HepG2 (cell line): ENCODE results near the gene SERPINB7. TPM values are rescaled to one million over a fixed set of nuclear protein-coding genes. Genes with fewer than 3 reads are reported as not detected.

Experiments used
- ATF1 ChIP-seq: IDR thresholded peaks from 2 replicates; pipeline ENCODE4 v1.6.1; 2016; ENCODE audit warnings: mild to moderate bottlenecking, control low read depth
- CBX2 ChIP-seq, 2 experiments: fragments of 200-600 bp in 1 of 2; sonication (generic); formaldehyde crosslinking in 1 of 2; IDR thresholded peaks; 2 replicates each; pipeline versions ENCODE4 v1.7.0 to v1.8.1; 2018 to 2022; ENCODE audit warnings: low read depth in 2 of 2, low read length in 1 of 2, mild to moderate bottlenecking in 1 of 2, missing genetic modification reagents in 1 of 2
- GLI4 ChIP-seq: sonication (generic); formaldehyde crosslinking; IDR thresholded peaks from 2 replicates; pipeline ENCODE4 v1.5.1; 2020; ENCODE audit warnings: missing genetic modification reagents, mild to moderate bottlenecking, moderate library complexity, borderline replicate concordance
- HCFC1 ChIP-seq: fragments of 150-350 bp; IDR thresholded peaks from 2 replicates; pipeline ENCODE4 v1.6.1; 2014; ENCODE audit warnings: low read depth, low read length
- HES4 ChIP-seq: sonication (generic); formaldehyde crosslinking; IDR thresholded peaks from 2 replicates; pipeline ENCODE4 v1.9.0; 2021; ENCODE audit warnings: mild to moderate bottlenecking, missing genetic modification reagents, borderline replicate concordance
- KMT2B ChIP-seq: IDR thresholded peaks from 2 replicates; pipeline ENCODE4 v1.6.1; 2016; ENCODE audit warnings: missing genetic modification reagents, missing compliant biosample characterization
- MTF2 ChIP-seq: sonication (generic); formaldehyde crosslinking; IDR thresholded peaks from 2 replicates; pipeline ENCODE4 v1.5.0; 2020; ENCODE audit warnings: missing genetic modification reagents, borderline replicate concordance
- ZIK1 ChIP-seq: sonication (generic); formaldehyde crosslinking; IDR thresholded peaks from 2 replicates; pipeline ENCODE4 v1.5.0; 2020; ENCODE audit warnings: mild to moderate bottlenecking, low read depth, missing genetic modification reagents, borderline replicate concordance
- ZNF441 ChIP-seq: sonication (generic); formaldehyde crosslinking; IDR thresholded peaks from 2 replicates; pipeline ENCODE4 v1.7.0; 2021; ENCODE audit warnings: missing genetic modification reagents, borderline replicate concordance
- ZNF724P ChIP-seq: sonication (generic); formaldehyde crosslinking; IDR thresholded peaks from 2 replicates; pipeline ENCODE4 v1.8.0; 2022; ENCODE audit warnings: missing genetic modification reagents, borderline replicate concordance
- polyA plus RNA-seq, 8 experiments: library from polyadenylated mRNA; depleted of rRNA in 3 of 8; stranded (reverse) in 7 of 8; unstranded in 1 of 8; fragments of >200 nt; fragmentation: Illumina TruSeq in 4 of 8; extraction: Trizol in 4 of 8; gene quantifications; 2 replicates each; pipeline versions ENCODE4 v1.2.1 to v1.2.3, GENCODE V29; 2011 to 2016; ENCODE audit warnings: low read depth in 4 of 8, missing spikeins in 1 of 8, mixed read lengths in 1 of 8; ENCODE audit not compliant: insufficient read depth in 1 of 8
- total RNA-seq, 5 experiments: library from RNA; depleted of rRNA; stranded (reverse); fragments of >200 nt; fragmentation: Illumina TruSeq; extraction: Trizol; gene quantifications; 2 replicates each; pipeline ENCODE4 v1.2.3, GENCODE V29; 2016; ENCODE audit warnings: low read depth in 1 of 5
- TF ChIP-seq, protein P1 (sequence below): sonication (generic); formaldehyde crosslinking; IDR thresholded peaks from 2 replicates; pipeline ENCODE4 v1.8.1; 2022; ENCODE audit warnings: mild to moderate bottlenecking, missing genetic modification reagents
- TF ChIP-seq, protein P2 (sequence below): sonication (generic); formaldehyde crosslinking; IDR thresholded peaks from 2 replicates; pipeline ENCODE4 v1.4.0; 2020; ENCODE audit warnings: missing genetic modification reagents
- TF ChIP-seq, protein P3 (sequence below): IDR thresholded peaks from 2 replicates; pipeline ENCODE4 v1.6.1; 2016; ENCODE audit warnings: low read depth, missing genetic modification reagents, missing compliant biosample characterization
- TF ChIP-seq, protein P4 (sequence below): sonication (generic); formaldehyde crosslinking; IDR thresholded peaks from 2 replicates; pipeline ENCODE4 v1.8.1; 2023; ENCODE audit warnings: mild to moderate bottlenecking, moderate library complexity, missing genetic modification reagents

The SERPINB7 gene
- total and polyA plus RNA-seq, 2 of the 13 experiments (the other 11 are each of a cell fraction or from before 2014, with no cell fraction given) = not detected

DNA sequence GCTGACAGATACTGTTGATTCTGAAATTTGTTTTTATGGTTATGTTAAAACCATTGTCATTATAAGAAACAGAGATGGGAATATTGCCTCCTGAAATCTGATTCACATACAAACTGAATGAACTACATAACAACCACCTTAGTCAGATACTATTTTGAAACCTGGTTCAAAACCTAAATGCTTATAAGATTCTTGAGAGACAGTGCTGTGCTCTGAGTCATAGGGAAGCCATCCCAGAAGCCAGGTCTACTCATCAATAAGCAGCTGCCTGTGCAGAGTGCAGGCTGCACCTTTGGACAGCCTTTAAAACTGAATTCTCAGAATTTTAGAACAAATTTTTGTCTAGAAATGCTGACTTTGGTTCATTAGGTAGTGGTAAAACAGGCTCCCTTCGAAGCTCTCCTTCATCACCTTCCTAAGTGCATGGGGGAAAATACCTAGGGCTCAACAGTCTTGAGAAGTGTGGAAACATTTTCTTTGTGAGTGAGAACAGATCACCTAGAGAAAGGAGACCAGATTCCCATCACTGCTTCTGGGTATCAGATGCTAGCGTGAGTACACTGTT, at the start of gene SERPINB7 (continued):
- TF ChIP-seq HCFC1 = no peak
- no peak for TF ChIP-seq CBX2 (IDR thresholded peaks at IDR 0.05; ENCODE audit: low read depth, low read length)
- TF ChIP-seq CBX2 (CRISPR knock-in tag; IDR thresholded peaks at IDR 0.05; ENCODE audit: low read depth) = no peak
- TF ChIP-seq, protein P1, sequence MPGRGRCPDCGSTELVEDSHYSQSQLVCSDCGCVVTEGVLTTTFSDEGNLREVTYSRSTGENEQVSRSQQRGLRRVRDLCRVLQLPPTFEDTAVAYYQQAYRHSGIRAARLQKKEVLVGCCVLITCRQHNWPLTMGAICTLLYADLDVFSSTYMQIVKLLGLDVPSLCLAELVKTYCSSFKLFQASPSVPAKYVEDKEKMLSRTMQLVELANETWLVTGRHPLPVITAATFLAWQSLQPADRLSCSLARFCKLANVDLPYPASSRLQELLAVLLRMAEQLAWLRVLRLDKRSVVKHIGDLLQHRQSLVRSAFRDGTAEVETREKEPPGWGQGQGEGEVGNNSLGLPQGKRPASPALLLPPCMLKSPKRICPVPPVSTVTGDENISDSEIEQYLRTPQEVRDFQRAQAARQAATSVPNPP (CRISPR knock-in tag) = no peak
- no peak for TF ChIP-seq GLI4
- no peak for TF ChIP-seq KMT2B (CRISPR knock-in tag)
- TF ChIP-seq, protein P2, sequence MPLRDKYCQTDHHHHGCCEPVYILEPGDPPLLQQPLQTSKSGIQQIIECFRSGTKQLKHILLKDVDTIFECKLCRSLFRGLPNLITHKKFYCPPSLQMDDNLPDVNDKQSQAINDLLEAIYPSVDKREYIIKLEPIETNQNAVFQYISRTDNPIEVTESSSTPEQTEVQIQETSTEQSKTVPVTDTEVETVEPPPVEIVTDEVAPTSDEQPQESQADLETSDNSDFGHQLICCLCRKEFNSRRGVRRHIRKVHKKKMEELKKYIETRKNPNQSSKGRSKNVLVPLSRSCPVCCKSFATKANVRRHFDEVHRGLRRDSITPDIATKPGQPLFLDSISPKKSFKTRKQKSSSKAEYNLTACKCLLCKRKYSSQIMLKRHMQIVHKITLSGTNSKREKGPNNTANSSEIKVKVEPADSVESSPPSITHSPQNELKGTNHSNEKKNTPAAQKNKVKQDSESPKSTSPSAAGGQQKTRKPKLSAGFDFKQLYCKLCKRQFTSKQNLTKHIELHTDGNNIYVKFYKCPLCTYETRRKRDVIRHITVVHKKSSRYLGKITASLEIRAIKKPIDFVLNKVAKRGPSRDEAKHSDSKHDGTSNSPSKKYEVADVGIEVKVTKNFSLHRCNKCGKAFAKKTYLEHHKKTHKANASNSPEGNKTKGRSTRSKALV (CRISPR knock-in tag) = no peak
- TF ChIP-seq ZNF441 = no peak
- TF ChIP-seq, protein P3, sequence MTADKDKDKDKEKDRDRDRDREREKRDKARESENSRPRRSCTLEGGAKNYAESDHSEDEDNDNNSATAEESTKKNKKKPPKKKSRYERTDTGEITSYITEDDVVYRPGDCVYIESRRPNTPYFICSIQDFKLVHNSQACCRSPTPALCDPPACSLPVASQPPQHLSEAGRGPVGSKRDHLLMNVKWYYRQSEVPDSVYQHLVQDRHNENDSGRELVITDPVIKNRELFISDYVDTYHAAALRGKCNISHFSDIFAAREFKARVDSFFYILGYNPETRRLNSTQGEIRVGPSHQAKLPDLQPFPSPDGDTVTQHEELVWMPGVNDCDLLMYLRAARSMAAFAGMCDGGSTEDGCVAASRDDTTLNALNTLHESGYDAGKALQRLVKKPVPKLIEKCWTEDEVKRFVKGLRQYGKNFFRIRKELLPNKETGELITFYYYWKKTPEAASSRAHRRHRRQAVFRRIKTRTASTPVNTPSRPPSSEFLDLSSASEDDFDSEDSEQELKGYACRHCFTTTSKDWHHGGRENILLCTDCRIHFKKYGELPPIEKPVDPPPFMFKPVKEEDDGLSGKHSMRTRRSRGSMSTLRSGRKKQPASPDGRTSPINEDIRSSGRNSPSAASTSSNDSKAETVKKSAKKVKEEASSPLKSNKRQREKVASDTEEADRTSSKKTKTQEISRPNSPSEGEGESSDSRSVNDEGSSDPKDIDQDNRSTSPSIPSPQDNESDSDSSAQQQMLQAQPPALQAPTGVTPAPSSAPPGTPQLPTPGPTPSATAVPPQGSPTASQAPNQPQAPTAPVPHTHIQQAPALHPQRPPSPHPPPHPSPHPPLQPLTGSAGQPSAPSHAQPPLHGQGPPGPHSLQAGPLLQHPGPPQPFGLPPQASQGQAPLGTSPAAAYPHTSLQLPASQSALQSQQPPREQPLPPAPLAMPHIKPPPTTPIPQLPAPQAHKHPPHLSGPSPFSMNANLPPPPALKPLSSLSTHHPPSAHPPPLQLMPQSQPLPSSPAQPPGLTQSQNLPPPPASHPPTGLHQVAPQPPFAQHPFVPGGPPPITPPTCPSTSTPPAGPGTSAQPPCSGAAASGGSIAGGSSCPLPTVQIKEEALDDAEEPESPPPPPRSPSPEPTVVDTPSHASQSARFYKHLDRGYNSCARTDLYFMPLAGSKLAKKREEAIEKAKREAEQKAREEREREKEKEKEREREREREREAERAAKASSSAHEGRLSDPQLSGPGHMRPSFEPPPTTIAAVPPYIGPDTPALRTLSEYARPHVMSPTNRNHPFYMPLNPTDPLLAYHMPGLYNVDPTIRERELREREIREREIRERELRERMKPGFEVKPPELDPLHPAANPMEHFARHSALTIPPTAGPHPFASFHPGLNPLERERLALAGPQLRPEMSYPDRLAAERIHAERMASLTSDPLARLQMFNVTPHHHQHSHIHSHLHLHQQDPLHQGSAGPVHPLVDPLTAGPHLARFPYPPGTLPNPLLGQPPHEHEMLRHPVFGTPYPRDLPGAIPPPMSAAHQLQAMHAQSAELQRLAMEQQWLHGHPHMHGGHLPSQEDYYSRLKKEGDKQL (CRISPR knock-in tag) = no peak
- TF ChIP-seq MTF2 (CRISPR knock-in tag) = no peak
- TF ChIP-seq ZNF724P (CRISPR knock-in tag) = no peak
- TF ChIP-seq ZIK1 (CRISPR knock-in tag) = no peak
- TF ChIP-seq ATF1 = no peak
- TF ChIP-seq HES4 (CRISPR knock-in tag) = no peak
- TF ChIP-seq, protein P4, sequence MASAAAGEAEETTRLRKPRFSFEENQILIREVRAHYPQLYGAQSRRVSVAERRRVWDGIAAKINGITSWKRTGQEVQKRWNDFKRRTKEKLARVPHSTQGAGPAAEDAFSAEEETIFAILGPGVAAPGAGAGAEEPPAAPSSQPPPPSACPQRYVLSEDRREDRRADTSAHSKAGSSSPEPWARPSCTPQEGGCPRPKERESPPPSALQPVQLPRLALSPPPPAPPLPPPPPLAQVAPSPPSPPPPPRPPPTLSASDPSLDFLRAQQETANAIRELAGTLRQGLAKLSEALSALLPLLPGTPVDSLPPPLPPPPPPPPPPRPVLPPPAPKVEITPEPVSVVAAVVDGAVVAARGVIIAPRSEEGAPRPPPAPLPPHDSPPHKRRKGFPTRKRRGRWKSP (CRISPR knock-in tag) = no peak
- TF ChIP-seq, all 625 proteins: peak for 0
